A549 (cell line): Measurements from ENCODE around the gene COL5A2. TPM values are rescaled to one million over a fixed set of nuclear protein-coding genes. Genes with fewer than 3 reads are reported as not detected.
A peak's percentile ranks its signal among the peaks of the same experiment; 100 is the strongest.

ENCODE experiments used
- ATAC-seq, 2 experiments: fragments of 200-7000 bp in 1 of 2; fragments of >200 bp in 1 of 2; cut with Nextera tagmentation in 1 of 2; cut with Tn5 transposase in 1 of 2; 3 replicates each; pipeline versions ENCODE4 v1.8.0 to v1.9.1; 2018 to 2020; ENCODE audit warnings: mild to moderate bottlenecking in 1 of 2, moderate library complexity in 1 of 2
- CTCF ChIA-PET: fragments of 300-600 bp; sonication (Branson Sonifier 250); formaldehyde crosslinking; extraction: SDS; loops from one replicate; lab custom pipeline; 2021; ENCODE audit warnings: antibody characterized with exemption, inconsistent platforms; lab: Yijun Ruan, JAX
- POLR2A ChIA-PET: fragments of 350-600 bp; formaldehyde crosslinking; extraction: SDS; loops from one replicate; lab custom pipeline; 2021; ENCODE audit warnings: antibody characterized with exemption, inconsistent platforms; lab: Yijun Ruan, JAX
- DNase-seq, 2 experiments: peaks; one replicate each; pipeline versions ENCODE4 v3.0.0 to v3.0.0-alpha.2; 2011 to 2016; ENCODE audit warnings: low read depth in 1 of 2, low spot score in 1 of 2
- FAIRE-seq: peaks from 2 replicates; lab custom pipeline; 2011; peaks lifted over from hg19 to GRCh38; lab: Jason Lieb, UNC
- H3K27ac ChIP-seq, 2 experiments: fragments of >200 bp; sonication (Bioruptor Twin); formaldehyde crosslinking; 3 replicates each; pipeline ENCODE4 v1.5.1; 2016 to 2017
- H3K4me1 ChIP-seq: fragments of >200 bp; sonication (Bioruptor Twin); formaldehyde crosslinking; 3 replicates; pipeline ENCODE4 v1.6.1; 2016
- H3K4me2 ChIP-seq: fragments of >200 bp; sonication (Bioruptor Twin); formaldehyde crosslinking; 3 replicates; pipeline ENCODE4 v1.6.1; 2016
- H3K4me3 ChIP-seq: fragments of >200 bp; sonication (Bioruptor Twin); formaldehyde crosslinking; 3 replicates; pipeline ENCODE4 v1.5.1; 2016
- H3K9me3 ChIP-seq: fragments of >200 bp; sonication (Bioruptor Twin); formaldehyde crosslinking; 3 replicates; pipeline ENCODE4 v1.6.1; 2016
- CBX8 ChIP-seq: fragments of 200-600 bp; sonication (generic); IDR thresholded peaks from 2 replicates; pipeline ENCODE4 v1.6.1; 2016
- CEBPB ChIP-seq, 2 experiments: fragments of >200 bp in 1 of 2; sonication (Bioruptor Twin) in 1 of 2; formaldehyde crosslinking in 1 of 2; IDR thresholded peaks; 2 replicates each; pipeline ENCODE4 v1.6.1; 2012 to 2016
- CHD4 ChIP-seq: fragments of 200-600 bp; sonication (generic); IDR thresholded peaks from 2 replicates; pipeline ENCODE4 v1.6.1; 2016; ENCODE audit warnings: antibody characterized with exemption, mild to moderate bottlenecking, borderline replicate concordance
- FOXS1 ChIP-seq: fragments of 250-450 bp; sonication (Bioruptor Pico); IDR thresholded peaks from 2 replicates; pipeline ENCODE4 v1.5.0; 2020; ENCODE audit warnings: mild to moderate bottlenecking, moderate library complexity
- GATA3 ChIP-seq: IDR thresholded peaks from 2 replicates; pipeline ENCODE4 v1.6.1; 2012; ENCODE audit warnings: borderline replicate concordance
- HES2 ChIP-seq: fragments of >200 bp; sonication (Bioruptor Twin); formaldehyde crosslinking; IDR thresholded peaks from 2 replicates; pipeline ENCODE4 v1.6.1; 2016
- HOXB13 ChIP-seq: fragments of 250-450 bp; sonication (Bioruptor Pico); IDR thresholded peaks from 2 replicates; pipeline ENCODE4 v1.5.0; 2020; ENCODE audit warnings: low read depth, mild to moderate bottlenecking, moderate library complexity
- KDM5A ChIP-seq: fragments of 200-600 bp; sonication (generic); IDR thresholded peaks from 2 replicates; pipeline ENCODE4 v1.6.1; 2016; ENCODE audit warnings: antibody characterized with exemption, mild to moderate bottlenecking
- MAFK ChIP-seq: fragments of 450-650 bp; IDR thresholded peaks from 2 replicates; pipeline ENCODE4 v1.6.1; 2014; ENCODE audit not compliant: partially characterized antibody
- POLR2A ChIP-seq: IDR thresholded peaks from 2 replicates; pipeline ENCODE4 v1.6.1; 2012; ENCODE audit warnings: mild to moderate bottlenecking, low read length
- RAD21 ChIP-seq, 2 experiments: fragments of >200 bp in 1 of 2; sonication (Bioruptor Twin) in 1 of 2; formaldehyde crosslinking in 1 of 2; IDR thresholded peaks in 1 of 2; conservative IDR thresholded peaks in 1 of 2; 2 replicates in 1 of 2; 3 replicates in 1 of 2; pipeline ENCODE4 v1.6.1; 2012 to 2018; ENCODE audit warnings: inconsistent platforms in 1 of 2
- RARB ChIP-seq: fragments of 250-450 bp; sonication (Bioruptor Pico); IDR thresholded peaks from 2 replicates; pipeline ENCODE4 v1.8.0; 2021; ENCODE audit warnings: mild to moderate bottlenecking, moderate library complexity
- SMC3 ChIP-seq: fragments of >200 bp; sonication (Bioruptor Twin); formaldehyde crosslinking; IDR thresholded peaks from 3 replicates; pipeline ENCODE4 v1.6.1; 2018; ENCODE audit warnings: inconsistent platforms
- TP53 ChIP-seq: fragments of 250-450 bp; sonication (Bioruptor Pico); IDR thresholded peaks from 2 replicates; pipeline ENCODE4 v1.5.0; 2021; ENCODE audit warnings: mild to moderate bottlenecking, moderate library complexity
- WGBS: methylation state at CpG from one replicate; pipeline ENCODE4 v1.1.6; 2017; ENCODE audit errors: missing lambda C conversion rate; 5-methylcytosine and 5-hydroxymethylcytosine counted together
- polyA plus RNA-seq, 4 experiments: library from polyadenylated mRNA; depleted of rRNA in 3 of 4; stranded (reverse); fragments of >200 nt; fragmentation: RNase III in 1 of 4; extraction: RNeasy Plus Mini Kit Qiagen cat#74134 plus additional on column Dnase treatment in 1 of 4; gene quantifications; 2 replicates in 3 of 4; 3 replicates in 1 of 4; pipeline ENCODE4 v1.2.3, GENCODE V29; 2011 to 2017
- TF ChIP-seq, protein P1 (sequence below): fragments of >200 bp; sonication (Bioruptor Twin); formaldehyde crosslinking; IDR thresholded peaks from 3 replicates; pipeline ENCODE4 v1.5.1; 2016
- TF ChIP-seq, protein P2 (sequence below): fragments of 150-350 bp; IDR thresholded peaks from 2 replicates; pipeline ENCODE4 v1.6.1; 2014; ENCODE audit warnings: low read depth, mild to moderate bottlenecking, low read length
- TF ChIP-seq, protein P3 (sequence below): fragments of 250-450 bp; sonication (Bioruptor Pico); IDR thresholded peaks from 2 replicates; pipeline ENCODE4 v1.5.0; 2021; ENCODE audit warnings: mild to moderate bottlenecking, moderate library complexity, borderline replicate concordance
- TF ChIP-seq, protein P4 (sequence below): fragments of 250-450 bp; sonication (Bioruptor Pico); IDR thresholded peaks from 2 replicates; pipeline ENCODE4 v1.5.0; 2020; ENCODE audit warnings: low read depth, mild to moderate bottlenecking, moderate library complexity

COL5A2 gene
- polyA plus RNA-seq, 2 of the 4 experiments (the other 2 are of a cell fraction): 152 to 215 TPM

DNA sequence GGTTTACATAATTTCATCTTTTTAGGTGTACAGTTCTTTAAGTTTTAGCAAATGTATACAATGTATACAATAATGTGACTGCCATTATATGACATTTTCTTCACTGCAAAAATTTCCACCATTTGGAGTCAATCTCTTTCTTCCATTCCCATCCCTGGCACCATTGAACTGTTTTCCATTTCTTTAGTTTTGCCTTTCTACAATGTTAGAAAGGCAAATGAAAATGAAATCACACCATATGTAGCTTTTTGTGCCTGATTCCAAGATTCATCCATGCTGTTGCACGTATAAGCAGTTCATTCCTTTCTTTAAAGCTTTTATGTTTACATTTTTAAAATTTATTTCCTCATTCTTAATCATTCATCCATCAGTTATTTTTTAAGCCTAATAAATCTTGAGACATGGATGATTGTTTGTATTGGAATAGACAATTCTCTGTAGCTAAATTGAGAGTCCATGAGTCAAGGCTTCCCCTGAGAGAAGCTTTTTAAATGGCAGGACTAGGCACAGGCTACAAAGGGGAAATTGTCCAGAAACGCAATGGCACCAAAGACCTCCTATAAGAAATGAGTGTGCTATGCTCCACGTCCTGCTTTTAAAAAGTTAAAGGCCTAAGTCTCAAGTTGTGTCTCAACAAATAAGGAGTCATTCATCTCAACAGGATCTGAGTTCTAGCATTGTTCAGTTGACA, 8.7 kb upstream of the COL5A2 start:
- DNase-seq (no peak), ATAC-seq (peak in 1 of 2 experiments; percentile 68; a peak in 3 of 6 replicates), FAIRE-seq (peak; percentile 59)
- H3K27ac ChIP-seq: peak overlapping the region; percentile 38 to 74; a peak in 5 of 6 replicates
- ChIA-PET CTCF (interaction anchor here (1.0 kb wide), 1 partner anchor 8 kb away, joined by 4 read pairs; the partner anchor contains the start of gene COL5A2), POLR2A (interaction anchor here (0.8 kb wide), 1 partner anchor 9 kb away, joined by 4 read pairs; no protein-coding TSS in a partner anchor)
- no peaks in the 10 kb centered on the region for H3K9me3 ChIP-seq
- H3K4me2 ChIP-seq: peak overlapping the region; percentile 57
- H3K4me1 ChIP-seq: peaks cover 42% of the 10 kb centered on the region
- WGBS: 14% methylated on average over 3 of the region's 3 CpGs
- no peak overlapping the region for H3K4me3 ChIP-seq
- TF ChIP-seq, protein P1, sequence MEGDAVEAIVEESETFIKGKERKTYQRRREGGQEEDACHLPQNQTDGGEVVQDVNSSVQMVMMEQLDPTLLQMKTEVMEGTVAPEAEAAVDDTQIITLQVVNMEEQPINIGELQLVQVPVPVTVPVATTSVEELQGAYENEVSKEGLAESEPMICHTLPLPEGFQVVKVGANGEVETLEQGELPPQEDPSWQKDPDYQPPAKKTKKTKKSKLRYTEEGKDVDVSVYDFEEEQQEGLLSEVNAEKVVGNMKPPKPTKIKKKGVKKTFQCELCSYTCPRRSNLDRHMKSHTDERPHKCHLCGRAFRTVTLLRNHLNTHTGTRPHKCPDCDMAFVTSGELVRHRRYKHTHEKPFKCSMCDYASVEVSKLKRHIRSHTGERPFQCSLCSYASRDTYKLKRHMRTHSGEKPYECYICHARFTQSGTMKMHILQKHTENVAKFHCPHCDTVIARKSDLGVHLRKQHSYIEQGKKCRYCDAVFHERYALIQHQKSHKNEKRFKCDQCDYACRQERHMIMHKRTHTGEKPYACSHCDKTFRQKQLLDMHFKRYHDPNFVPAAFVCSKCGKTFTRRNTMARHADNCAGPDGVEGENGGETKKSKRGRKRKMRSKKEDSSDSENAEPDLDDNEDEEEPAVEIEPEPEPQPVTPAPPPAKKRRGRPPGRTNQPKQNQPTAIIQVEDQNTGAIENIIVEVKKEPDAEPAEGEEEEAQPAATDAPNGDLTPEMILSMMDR: no peak
- TF ChIP-seq GATA3 (no peak), CBX8 (no peak), RAD21 (conservative IDR thresholded peaks at IDR 0.05 in 1 of 2, IDR thresholded peaks at IDR 0.05 in 1 of 2) (no peak), KDM5A (no peak), HES2 (no peak), POLR2A (no peak), HOXB13 (no peak), TP53 (CRISPR knock-in tag) (no peak), RARB (no peak), CHD4 (no peak), SMC3 (no peak), CEBPB (IDR thresholded peaks at IDR 0.05) (no peak), FOXS1 (CRISPR knock-in tag) (no peak)
- TF ChIP-seq, protein P2, sequence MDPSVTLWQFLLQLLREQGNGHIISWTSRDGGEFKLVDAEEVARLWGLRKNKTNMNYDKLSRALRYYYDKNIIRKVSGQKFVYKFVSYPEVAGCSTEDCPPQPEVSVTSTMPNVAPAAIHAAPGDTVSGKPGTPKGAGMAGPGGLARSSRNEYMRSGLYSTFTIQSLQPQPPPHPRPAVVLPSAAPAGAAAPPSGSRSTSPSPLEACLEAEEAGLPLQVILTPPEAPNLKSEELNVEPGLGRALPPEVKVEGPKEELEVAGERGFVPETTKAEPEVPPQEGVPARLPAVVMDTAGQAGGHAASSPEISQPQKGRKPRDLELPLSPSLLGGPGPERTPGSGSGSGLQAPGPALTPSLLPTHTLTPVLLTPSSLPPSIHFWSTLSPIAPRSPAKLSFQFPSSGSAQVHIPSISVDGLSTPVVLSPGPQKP: no peak
- TF ChIP-seq, protein P3, sequence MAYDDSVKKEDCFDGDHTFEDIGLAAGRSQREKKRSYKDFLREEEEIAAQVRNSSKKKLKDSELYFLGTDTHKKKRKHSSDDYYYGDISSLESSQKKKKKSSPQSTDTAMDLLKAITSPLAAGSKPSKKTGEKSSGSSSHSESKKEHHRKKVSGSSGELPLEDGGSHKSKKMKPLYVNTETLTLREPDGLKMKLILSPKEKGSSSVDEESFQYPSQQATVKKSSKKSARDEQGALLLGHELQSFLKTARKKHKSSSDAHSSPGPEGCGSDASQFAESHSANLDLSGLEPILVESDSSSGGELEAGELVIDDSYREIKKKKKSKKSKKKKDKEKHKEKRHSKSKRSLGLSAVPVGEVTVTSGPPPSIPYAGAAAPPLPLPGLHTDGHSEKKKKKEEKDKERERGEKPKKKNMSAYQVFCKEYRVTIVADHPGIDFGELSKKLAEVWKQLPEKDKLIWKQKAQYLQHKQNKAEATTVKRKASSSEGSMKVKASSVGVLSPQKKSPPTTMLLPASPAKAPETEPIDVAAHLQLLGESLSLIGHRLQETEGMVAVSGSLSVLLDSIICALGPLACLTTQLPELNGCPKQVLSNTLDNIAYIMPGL (CRISPR knock-in tag): no peak
- TF ChIP-seq, protein P4, sequence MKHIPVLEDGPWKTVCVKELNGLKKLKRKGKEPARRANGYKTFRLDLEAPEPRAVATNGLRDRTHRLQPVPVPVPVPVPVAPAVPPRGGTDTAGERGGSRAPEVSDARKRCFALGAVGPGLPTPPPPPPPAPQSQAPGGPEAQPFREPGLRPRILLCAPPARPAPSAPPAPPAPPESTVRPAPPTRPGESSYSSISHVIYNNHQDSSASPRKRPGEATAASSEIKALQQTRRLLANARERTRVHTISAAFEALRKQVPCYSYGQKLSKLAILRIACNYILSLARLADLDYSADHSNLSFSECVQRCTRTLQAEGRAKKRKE (CRISPR knock-in tag): no peak

GRCh38 chr2:189183170-189183569, 3.6 kb upstream of the COL5A2 start:
- H3K4me1 ChIP-seq: peaks cover 35% of the 10 kb centered on the region
- ATAC-seq (no peak), FAIRE-seq (no peak), DNase-seq (no peak)
- H3K9me3 ChIP-seq: no peaks in the 10 kb centered on the region
- POLR2A ChIA-PET: no interaction called here
- H3K4me2 ChIP-seq: peak overlapping the region; percentile 77; the same call in 1 of the 3 replicates
- CTCF ChIA-PET: interaction anchor here (0.8 to 1.8 kb wide), 2 partner anchors 16 to 20 kb away, joined by 3 to 5 read pairs; no protein-coding TSS in a partner anchor
- H3K27ac ChIP-seq: peak overlapping the region in 1 of 2 experiments; percentile 37; a peak in 1 of 6 replicates
- TF ChIP-seq MAFK (peak; percentile 68), FOXS1 (CRISPR knock-in tag) (no peak)
- H3K4me3 ChIP-seq: no peak overlapping the region
